GM21526 (cell line): Measurements from ENCODE around the gene ATXN7.

Experiments used
- ATAC-seq: cut with Tn5 transposase; IDR thresholded peaks from one replicate; pipeline ENCODE4 v1.9.1; 2021; ENCODE audit warnings: moderate library complexity; ENCODE audit not compliant: unreplicated experiment, low FRiP score

The ATXN7 gene

GRCh38 chr3:63932509-63933212 is 69.0 kb downstream of the ATXN7 start:
- ATAC-seq = no peak

GRCh38 chr3:63933459-63933858 is 69.8 kb downstream of the ATXN7 start:
- ATAC-seq = peak; percentile 69

GRCh38 chr3:63934041-63934866 is 70.6 kb downstream of the ATXN7 start:
- no peak for ATAC-seq

GRCh38 chr3:63936925-63937324 is 73.3 kb downstream of the ATXN7 start:
- no peak for ATAC-seq

- peak; percentile 64 for ATAC-seq
These were observed 74.3 kb downstream of the ATXN7 start for GRCh38 chr3:63937661-63938651.

GRCh38 chr3:63940389-63940757 is 76.7 kb downstream of the ATXN7 start:
- ATAC-seq = no peak

GRCh38 chr3:63942528-63942927 is 78.9 kb downstream of the ATXN7 start:
- ATAC-seq = no peak

GRCh38 chr3:63943678-63944077 is 80.0 kb downstream of the ATXN7 start:
- ATAC-seq = no peak

- no peak for ATAC-seq
These were observed 82.0 kb downstream of the ATXN7 start for GRCh38 chr3:63945558-63946096.

GRCh38 chr3:63946753-63947152 is 83.1 kb downstream of the ATXN7 start:
- no peak for ATAC-seq

- ATAC-seq = no peak
These were observed 83.9 kb downstream of the ATXN7 start for GRCh38 chr3:63947594-63947993.

GRCh38 chr3:63949005-63949404 is 85.3 kb downstream of the ATXN7 start:
- ATAC-seq = no peak

- no peak for ATAC-seq
These were observed 87.0 kb downstream of the ATXN7 start for GRCh38 chr3:63950698-63951097.

- ATAC-seq = no peak
These were observed 88.0 kb downstream of the ATXN7 start for GRCh38 chr3:63951492-63952247.

GRCh38 chr3:63952248-63952594 is 88.6 kb downstream of the ATXN7 start:
- no peak for ATAC-seq

- ATAC-seq = no peak
These were observed 90.5 kb downstream of the ATXN7 start for GRCh38 chr3:63954182-63954581.

- ATAC-seq = no peak
These were observed 91.5 kb downstream of the ATXN7 start for GRCh38 chr3:63955036-63955650.

- no peak for ATAC-seq
These were observed 92.3 kb downstream of the ATXN7 start for GRCh38 chr3:63955830-63956545.

GRCh38 chr3:63959146-63959545 is 95.5 kb downstream of the ATXN7 start:
- ATAC-seq = no peak
